A549 (cell line): ENCODE data around the gene TRIM72. TPM values are rescaled to one million over a fixed set of nuclear protein-coding genes. Genes with fewer than 3 reads are reported as not detected.
"Not testable (repeated sequence)": the region's sequence is repeated elsewhere in the genome, so short reads cannot be mapped to it uniquely, and the experiment has no call there.

ENCODE experiments used
- ATAC-seq, 2 experiments: fragments of 200-7000 bp in 1 of 2; fragments of >200 bp in 1 of 2; cut with Nextera tagmentation in 1 of 2; cut with Tn5 transposase in 1 of 2; 3 replicates each; pipeline versions ENCODE4 v1.8.0 to v1.9.1; 2018 to 2020; ENCODE audit warnings: mild to moderate bottlenecking in 1 of 2, moderate library complexity in 1 of 2
- CTCF ChIA-PET: fragments of 300-600 bp; sonication (Branson Sonifier 250); formaldehyde crosslinking; extraction: SDS; loops from one replicate; lab custom pipeline; 2021; ENCODE audit warnings: antibody characterized with exemption, inconsistent platforms; lab: Yijun Ruan, JAX
- POLR2A ChIA-PET: fragments of 350-600 bp; formaldehyde crosslinking; extraction: SDS; loops from one replicate; lab custom pipeline; 2021; ENCODE audit warnings: antibody characterized with exemption, inconsistent platforms; lab: Yijun Ruan, JAX
- DNase-seq, 2 experiments: peaks; one replicate each; pipeline versions ENCODE4 v3.0.0 to v3.0.0-alpha.2; 2011 to 2016; ENCODE audit warnings: low read depth in 1 of 2, low spot score in 1 of 2
- FAIRE-seq: peaks from 2 replicates; lab custom pipeline; 2011; peaks lifted over from hg19 to GRCh38; lab: Jason Lieb, UNC
- H3K27ac ChIP-seq, 2 experiments: fragments of >200 bp; sonication (Bioruptor Twin); formaldehyde crosslinking; 3 replicates each; pipeline ENCODE4 v1.5.1; 2016 to 2017
- H3K4me1 ChIP-seq: fragments of >200 bp; sonication (Bioruptor Twin); formaldehyde crosslinking; 3 replicates; pipeline ENCODE4 v1.6.1; 2016
- H3K4me2 ChIP-seq: fragments of >200 bp; sonication (Bioruptor Twin); formaldehyde crosslinking; 3 replicates; pipeline ENCODE4 v1.6.1; 2016
- H3K4me3 ChIP-seq: fragments of >200 bp; sonication (Bioruptor Twin); formaldehyde crosslinking; 3 replicates; pipeline ENCODE4 v1.5.1; 2016
- H3K9me3 ChIP-seq: fragments of >200 bp; sonication (Bioruptor Twin); formaldehyde crosslinking; 3 replicates; pipeline ENCODE4 v1.6.1; 2016
- ATOH8 ChIP-seq: fragments of 250-450 bp; sonication (Bioruptor Pico); IDR thresholded peaks from 2 replicates; pipeline ENCODE4 v1.5.0; 2020; ENCODE audit warnings: low read depth, mild to moderate bottlenecking, moderate library complexity
- BCL3 ChIP-seq: fragments of >200 bp; sonication (Bioruptor Twin); formaldehyde crosslinking; IDR thresholded peaks from 3 replicates; pipeline ENCODE4 v1.6.1; 2016
- CEBPB ChIP-seq, 2 experiments: fragments of >200 bp in 1 of 2; sonication (Bioruptor Twin) in 1 of 2; formaldehyde crosslinking in 1 of 2; IDR thresholded peaks; 2 replicates each; pipeline ENCODE4 v1.6.1; 2012 to 2016
- CTCF ChIP-seq: fragments of >200 bp; sonication (Bioruptor Twin); formaldehyde crosslinking; IDR thresholded peaks from 3 replicates; pipeline ENCODE4 v1.5.1; 2016
- EHF ChIP-seq: fragments of 250-450 bp; sonication (Bioruptor Pico); IDR thresholded peaks from 2 replicates; pipeline ENCODE4 v1.5.0; 2020; ENCODE audit warnings: mild to moderate bottlenecking
- EP300 ChIP-seq, 2 experiments: fragments of >200 bp; sonication (Bioruptor Twin); formaldehyde crosslinking; IDR thresholded peaks; 2 replicates in 1 of 2; 3 replicates in 1 of 2; pipeline ENCODE4 v1.6.1; 2016 to 2017
- ESRRA ChIP-seq: fragments of 150-350 bp; IDR thresholded peaks from 2 replicates; pipeline ENCODE4 v1.6.1; 2014; ENCODE audit warnings: mild to moderate bottlenecking, low read length, borderline replicate concordance
- FOSB ChIP-seq: fragments of 250-450 bp; sonication (Bioruptor Pico); IDR thresholded peaks from 2 replicates; pipeline ENCODE4 v1.5.0; 2020; ENCODE audit warnings: mild to moderate bottlenecking, moderate library complexity
- FOSL2 ChIP-seq, 2 experiments: fragments of 450-650 bp in 1 of 2; fragments of >200 bp in 1 of 2; sonication (Bioruptor Twin) in 1 of 2; formaldehyde crosslinking; IDR thresholded peaks; 2 replicates each; pipeline versions ENCODE4 v1.5.0 to v1.6.1; 2016 to 2020; ENCODE audit warnings: mild to moderate bottlenecking in 1 of 2, moderate library complexity in 1 of 2
- HDAC2 ChIP-seq: fragments of 200-600 bp; sonication (generic); IDR thresholded peaks from 2 replicates; pipeline ENCODE4 v1.6.1; 2016
- HEYL ChIP-seq: fragments of 250-450 bp; sonication (Bioruptor Pico); IDR thresholded peaks from 2 replicates; pipeline ENCODE4 v1.8.0; 2021; ENCODE audit warnings: mild to moderate bottlenecking, moderate library complexity
- HOXB13 ChIP-seq: fragments of 250-450 bp; sonication (Bioruptor Pico); IDR thresholded peaks from 2 replicates; pipeline ENCODE4 v1.5.0; 2020; ENCODE audit warnings: low read depth, mild to moderate bottlenecking, moderate library complexity
- HOXB5 ChIP-seq: fragments of 250-450 bp; sonication (Bioruptor Pico); IDR thresholded peaks from 2 replicates; pipeline ENCODE4 v1.5.0; 2020; ENCODE audit warnings: mild to moderate bottlenecking, moderate library complexity
- JUN ChIP-seq, 2 experiments: fragments of >200 bp; sonication (Bioruptor Twin); formaldehyde crosslinking; IDR thresholded peaks; 2 replicates in 1 of 2; 3 replicates in 1 of 2; pipeline ENCODE4 v1.6.1; 2016 to 2017
- KDM5A ChIP-seq: fragments of 200-600 bp; sonication (generic); IDR thresholded peaks from 2 replicates; pipeline ENCODE4 v1.6.1; 2016; ENCODE audit warnings: antibody characterized with exemption, mild to moderate bottlenecking
- MYC ChIP-seq: IDR thresholded peaks from 2 replicates; pipeline ENCODE4 v1.6.1; 2012; ENCODE audit warnings: mild to moderate bottlenecking, inconsistent platforms, low read length, improper control_type of control experiment, borderline replicate concordance
- NPAS2 ChIP-seq: fragments of 250-450 bp; sonication (Bioruptor Pico); IDR thresholded peaks from 2 replicates; pipeline ENCODE4 v1.8.0; 2022; ENCODE audit warnings: mild to moderate bottlenecking, moderate library complexity, borderline replicate concordance
- PBX3 ChIP-seq: IDR thresholded peaks from 2 replicates; pipeline ENCODE4 v1.6.1; 2012
- RAD21 ChIP-seq, 2 experiments: fragments of >200 bp in 1 of 2; sonication (Bioruptor Twin) in 1 of 2; formaldehyde crosslinking in 1 of 2; IDR thresholded peaks in 1 of 2; conservative IDR thresholded peaks in 1 of 2; 2 replicates in 1 of 2; 3 replicates in 1 of 2; pipeline ENCODE4 v1.6.1; 2012 to 2018; ENCODE audit warnings: inconsistent platforms in 1 of 2
- RARB ChIP-seq: fragments of 250-450 bp; sonication (Bioruptor Pico); IDR thresholded peaks from 2 replicates; pipeline ENCODE4 v1.8.0; 2021; ENCODE audit warnings: mild to moderate bottlenecking, moderate library complexity
- TFCP2L1 ChIP-seq: fragments of 250-450 bp; sonication (Bioruptor Pico); IDR thresholded peaks from 2 replicates; pipeline ENCODE4 v1.5.0; 2021; ENCODE audit warnings: mild to moderate bottlenecking
- USF2 ChIP-seq: fragments of 450-650 bp; IDR thresholded peaks from 2 replicates; pipeline ENCODE4 v1.6.1; 2014; ENCODE audit warnings: antibody characterized with exemption
- ZC3H11A ChIP-seq: fragments of 450-650 bp; IDR thresholded peaks from 2 replicates; pipeline ENCODE4 v1.6.1; 2014; ENCODE audit warnings: antibody characterized with exemption, mild to moderate bottlenecking
- ZFP36 ChIP-seq: fragments of 450-650 bp; IDR thresholded peaks from 2 replicates; pipeline ENCODE4 v1.6.1; 2014; ENCODE audit warnings: borderline replicate concordance; ENCODE audit not compliant: partially characterized antibody
- WGBS: methylation state at CpG from one replicate; pipeline ENCODE4 v1.1.6; 2017; ENCODE audit errors: missing lambda C conversion rate; 5-methylcytosine and 5-hydroxymethylcytosine counted together
- polyA plus RNA-seq, 4 experiments: library from polyadenylated mRNA; depleted of rRNA in 3 of 4; stranded (reverse); fragments of >200 nt; fragmentation: RNase III in 1 of 4; extraction: RNeasy Plus Mini Kit Qiagen cat#74134 plus additional on column Dnase treatment in 1 of 4; gene quantifications; 2 replicates in 3 of 4; 3 replicates in 1 of 4; pipeline ENCODE4 v1.2.3, GENCODE V29; 2011 to 2017

The TRIM72 gene
- polyA plus RNA-seq, 2 of the 4 experiments (the other 2 are of a cell fraction): 0.04 TPM; not detected in 1

- no peaks in the 10 kb centered on the region for H3K9me3 ChIP-seq
- H3K4me2 ChIP-seq: no peak overlapping the region
- no peak overlapping the region for H3K4me3 ChIP-seq
- CTCF ChIA-PET: no interaction called here
- TF ChIP-seq EHF (no peak), MYC (no peak), NPAS2 (CRISPR knock-in tag) (no peak), BCL3 (no peak), TFCP2L1 (CRISPR knock-in tag) (no peak), ESRRA (no peak), JUN (IDR thresholded peaks at IDR 0.05) (no peak), ATOH8 (CRISPR knock-in tag) (no peak), HOXB5 (CRISPR knock-in tag) (no peak), RAD21 (conservative IDR thresholded peaks at IDR 0.05 in 1 of 2, IDR thresholded peaks at IDR 0.05 in 1 of 2) (no peak), EP300 (IDR thresholded peaks at IDR 0.05) (no peak), ZFP36 (no peak), KDM5A (no peak), USF2 (no peak), RARB (CRISPR knock-in tag) (no peak), HDAC2 (no peak)
- 66% methylated on average over 6 of the region's 6 CpGs for WGBS
- POLR2A ChIA-PET: no interaction called here
- DNase-seq (no peak), ATAC-seq (no peak), FAIRE-seq (no peak)
- no peak overlapping the region for H3K27ac ChIP-seq
- H3K4me1 ChIP-seq: no peaks in the 10 kb centered on the region
These were observed 28.3 kb downstream of the TRIM72 start for GRCh38 chr16:31242206-31242605.

- no peak for ATAC-seq
- H3K4me1 ChIP-seq: no peaks in the 10 kb centered on the region
- no peaks in the 10 kb centered on the region for H3K9me3 ChIP-seq
- DNase-seq: no peak
- TF ChIP-seq CTCF: no peak
- no peak for TF ChIP-seq TFCP2L1 (CRISPR knock-in tag)
- TF ChIP-seq MYC: no peak
- TF ChIP-seq FOSB (CRISPR knock-in tag): no peak
- no peak for TF ChIP-seq KDM5A
- TF ChIP-seq CEBPB (IDR thresholded peaks at IDR 0.05): no peak
- no peak for TF ChIP-seq FOSL2 (IDR thresholded peaks at IDR 0.05)
- no peak for TF ChIP-seq FOSL2 (CRISPR knock-in tag; IDR thresholded peaks at IDR 0.05)
- TF ChIP-seq PBX3: no peak
- no peak for TF ChIP-seq HOXB13 (CRISPR knock-in tag)
- TF ChIP-seq ZC3H11A: no peak
- no peak for TF ChIP-seq HEYL (CRISPR knock-in tag)
- ChIA-PET POLR2A (no interaction called here), CTCF (interaction anchor here (0.6 to 1.7 kb wide), 3 partner anchors 102 to 432 kb away, joined by 3 to 5 read pairs (median 3); no protein-coding TSS in a partner anchor)
- H3K27ac ChIP-seq: no peak overlapping the region
- WGBS: 62% methylated on average over 9 of the region's 9 CpGs
- no peak for FAIRE-seq
- H3K4me2 ChIP-seq: no peak overlapping the region
- H3K4me3 ChIP-seq: no peak overlapping the region
These were observed 30.1 kb downstream of the TRIM72 start for GRCh38 chr16:31243734-31244670.

GRCh38 chr16:31245598-31245997, 31.7 kb downstream of the TRIM72 start:
- DNase-seq, H3K4me2 ChIP-seq, H3K9me3 ChIP-seq, POLR2A ChIA-PET, FAIRE-seq, CTCF ChIA-PET, H3K27ac ChIP-seq, H3K4me1 ChIP-seq, ATAC-seq, H3K4me3 ChIP-seq: not testable (repeated sequence)
- 79% methylated on average over 8 of the region's 8 CpGs for WGBS
